ENCODE data around the gene TPST1.
"Not testable (repeated sequence)": the region's sequence is repeated elsewhere in the genome, so short reads cannot be mapped to it uniquely, and the experiment has no call there.

TPST1 gene

GRCh38 chr7:66204822-66205740 lies at the start of gene TPST1:
Gene TPST1 (plus strand): TSS chr7:66205334. CDS start chr7:66240426, 35,092 bp downstream.
- DNase-seq, result peak; percentile 68

- not testable (repeated sequence) for DNase-seq
Measured at GRCh38 chr7:66156035-66156434, 49.1 kb upstream of the TPST1 start.

GRCh38 chr7:66157060-66157459 lies 48.1 kb upstream of the TPST1 start:
- no peak for DNase-seq

- no peak for DNase-seq
Measured at GRCh38 chr7:66162622-66163021, 42.5 kb upstream of the TPST1 start.

- DNase-seq, result no peak
Measured at GRCh38 chr7:66163186-66163610, 41.9 kb upstream of the TPST1 start.

- DNase-seq, result no peak
Measured at GRCh38 chr7:66164356-66164755, 40.8 kb upstream of the TPST1 start.

GRCh38 chr7:66167773-66168387 lies 37.3 kb upstream of the TPST1 start:
- DNase-seq, result no peak

- DNase-seq, result no peak
Measured at GRCh38 chr7:66169616-66170015, 35.5 kb upstream of the TPST1 start.

- DNase-seq, result no peak
Measured at GRCh38 chr7:66170309-66171231, 34.6 kb upstream of the TPST1 start.

- not testable (repeated sequence) for DNase-seq
Measured at GRCh38 chr7:66172536-66173401, 32.4 kb upstream of the TPST1 start.

- DNase-seq, result no peak
Measured at GRCh38 chr7:66173856-66174255, 31.3 kb upstream of the TPST1 start.

GRCh38 chr7:66175006-66175405 lies 30.1 kb upstream of the TPST1 start:
- DNase-seq, result not testable (repeated sequence)

- no peak for DNase-seq
Measured at GRCh38 chr7:66176914-66177313, 28.2 kb upstream of the TPST1 start.

- DNase-seq, result no peak
Measured at GRCh38 chr7:66178258-66178657, 26.9 kb upstream of the TPST1 start.

GRCh38 chr7:66181329-66181728 lies 23.8 kb upstream of the TPST1 start:
- no peak for DNase-seq

- no peak for DNase-seq
Measured at GRCh38 chr7:66181845-66182244, 23.3 kb upstream of the TPST1 start.

- no peak for DNase-seq
Measured at GRCh38 chr7:66182920-66183319, 22.2 kb upstream of the TPST1 start.

GRCh38 chr7:66183700-66184099 lies 21.4 kb upstream of the TPST1 start:
- no peak for DNase-seq

- no peak for DNase-seq
Measured at GRCh38 chr7:66185680-66186187, 19.4 kb upstream of the TPST1 start.

- no peak for DNase-seq
Measured at GRCh38 chr7:66186991-66187390, 18.1 kb upstream of the TPST1 start.

GRCh38 chr7:66187905-66188304 lies 17.2 kb upstream of the TPST1 start:
- no peak for DNase-seq

GRCh38 chr7:66188645-66189044 lies 16.5 kb upstream of the TPST1 start:
- no peak for DNase-seq

All from activated CD4-positive, alpha-beta T cell treated with anti-CD3 and anti-CD28 coated beads for 1 hour (primary cell).